ENCODE results near the gene SPATA21.
A peak's percentile ranks its signal among the peaks of the same experiment; 100 is the strongest.

The SPATA21 gene

DNA sequence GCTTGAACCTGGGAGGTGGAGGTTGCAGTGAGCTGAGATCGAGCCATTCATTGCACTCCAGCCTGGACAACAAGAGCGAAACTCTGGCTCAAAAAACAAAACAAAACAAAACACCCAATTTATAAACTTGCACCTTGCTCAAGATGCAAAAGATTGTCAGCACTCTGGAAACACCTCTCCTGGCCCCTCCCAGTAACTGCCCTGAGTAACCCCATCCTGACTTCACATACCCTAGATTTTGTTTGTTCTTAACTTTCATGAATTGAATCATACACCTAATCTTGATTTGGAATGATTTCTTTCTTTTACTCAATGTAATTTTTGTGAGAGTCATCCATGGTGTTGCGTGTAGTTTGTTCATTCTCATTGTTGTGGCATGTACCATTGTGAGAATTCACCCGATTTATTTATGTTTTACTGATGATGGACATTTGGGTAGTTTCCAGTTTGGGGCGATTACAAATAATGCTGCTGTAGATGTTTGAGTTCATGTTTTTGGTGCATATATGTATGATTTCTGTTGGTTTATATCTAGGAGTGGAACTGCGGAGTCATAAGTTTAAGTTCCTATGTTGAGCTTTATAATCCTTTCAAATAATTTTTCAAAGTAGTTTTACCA is 13.7 kb upstream of the SPATA21 start:
- no peak for DNase-seq

DNA sequence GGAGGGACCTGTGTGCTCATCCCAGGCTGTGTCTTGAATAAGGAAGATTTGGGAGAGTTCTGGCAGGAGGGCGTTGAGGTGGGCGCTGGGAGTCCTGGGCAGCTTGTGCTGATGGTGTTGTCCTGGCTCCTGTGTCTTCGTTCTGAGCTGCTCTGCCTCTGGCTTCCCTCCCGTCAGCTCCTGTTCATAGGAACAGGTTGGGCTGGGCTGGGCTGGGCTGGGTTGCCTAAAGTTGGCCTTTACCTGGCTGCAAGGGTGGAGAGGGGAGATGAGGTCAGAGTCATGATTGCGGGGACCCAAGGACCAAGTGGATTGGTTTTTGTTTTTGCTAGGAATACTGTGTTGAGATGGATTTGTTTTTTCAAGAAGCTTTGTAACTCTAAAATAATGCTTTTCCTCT is 12.4 kb upstream of the SPATA21 start:
- DNase-seq, result no peak

DNA sequence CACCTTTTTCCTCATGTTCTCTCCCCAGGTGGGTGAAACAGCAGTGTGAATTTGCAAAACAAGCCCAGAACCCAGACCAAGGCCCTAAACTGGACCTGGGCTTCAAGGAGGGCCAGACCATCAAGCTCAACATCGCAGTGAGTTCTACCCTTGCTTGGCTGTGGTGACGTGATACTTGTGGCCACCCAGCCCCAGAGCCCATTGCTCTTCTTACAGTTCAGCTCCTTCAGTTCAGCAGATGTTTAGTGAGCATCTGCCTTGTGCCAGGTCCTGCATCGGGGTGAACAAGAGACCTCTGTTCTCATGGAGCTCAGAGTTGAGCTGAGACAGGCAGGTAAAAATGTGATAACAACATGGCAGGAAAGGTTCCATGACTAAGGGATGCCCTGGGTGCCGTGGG is 11.8 kb upstream of the SPATA21 start:
- no peak for DNase-seq

DNA sequence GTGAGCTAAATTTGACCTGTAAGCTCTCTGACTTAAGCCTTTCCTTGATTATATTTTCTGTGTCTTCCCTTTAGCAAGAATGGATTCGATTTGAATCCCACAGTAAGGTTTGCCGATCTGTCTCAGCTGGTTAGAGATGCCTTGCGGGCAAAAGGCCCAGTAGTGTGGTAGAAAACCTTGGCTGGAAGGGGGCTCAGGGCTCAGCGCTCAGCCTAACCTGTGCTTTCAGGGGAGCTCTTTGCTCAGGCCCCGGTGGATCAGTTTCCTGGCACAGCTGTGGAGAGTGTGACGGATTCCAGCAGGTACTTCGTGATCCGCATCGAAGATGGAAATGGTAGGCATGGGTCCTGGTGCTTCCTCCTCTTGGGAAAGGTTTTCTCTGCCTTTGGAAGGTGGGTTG is 10.4 kb upstream of the SPATA21 start:
- no peak for DNase-seq

DNA sequence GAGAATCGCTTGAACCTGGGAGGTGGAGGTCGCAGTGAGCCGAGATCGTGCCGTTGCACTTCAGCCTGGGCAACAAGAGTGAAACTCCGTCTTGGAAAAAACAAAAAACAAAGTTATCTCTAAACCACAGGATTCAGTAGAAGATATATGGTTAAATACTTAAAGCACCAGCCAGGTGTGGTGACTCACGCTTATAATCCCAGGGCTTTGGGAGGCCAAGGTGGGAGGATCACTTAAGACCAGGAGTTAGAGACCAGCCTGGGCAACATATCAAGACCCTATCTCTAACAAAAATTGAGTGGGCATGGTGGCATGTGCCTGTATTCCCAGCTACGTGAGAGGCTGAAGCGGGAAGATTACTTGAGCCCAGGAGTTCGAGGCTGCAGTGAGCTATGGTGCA is 8.9 kb upstream of the SPATA21 start:
- no peak for DNase-seq

DNA sequence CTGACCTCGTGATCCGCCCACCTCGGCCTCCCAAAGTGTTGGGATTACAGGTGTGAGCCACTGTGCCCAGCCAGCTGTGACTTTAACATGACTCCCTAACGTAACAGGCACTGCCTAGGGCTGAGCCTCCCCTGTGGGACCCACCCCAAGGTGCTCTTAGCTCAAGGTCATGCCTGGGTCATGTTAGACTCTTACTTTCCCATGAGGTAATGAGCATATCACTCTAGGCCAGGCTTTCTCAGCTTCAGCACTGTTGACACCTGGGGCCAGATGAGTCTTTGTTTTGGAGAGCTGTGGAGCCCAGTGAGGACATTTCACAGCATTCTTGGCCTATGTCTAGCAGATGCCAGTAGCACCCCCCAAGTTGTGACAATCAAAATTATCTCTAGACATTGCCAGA is 7.8 kb upstream of the SPATA21 start:
- no peak for DNase-seq

DNA sequence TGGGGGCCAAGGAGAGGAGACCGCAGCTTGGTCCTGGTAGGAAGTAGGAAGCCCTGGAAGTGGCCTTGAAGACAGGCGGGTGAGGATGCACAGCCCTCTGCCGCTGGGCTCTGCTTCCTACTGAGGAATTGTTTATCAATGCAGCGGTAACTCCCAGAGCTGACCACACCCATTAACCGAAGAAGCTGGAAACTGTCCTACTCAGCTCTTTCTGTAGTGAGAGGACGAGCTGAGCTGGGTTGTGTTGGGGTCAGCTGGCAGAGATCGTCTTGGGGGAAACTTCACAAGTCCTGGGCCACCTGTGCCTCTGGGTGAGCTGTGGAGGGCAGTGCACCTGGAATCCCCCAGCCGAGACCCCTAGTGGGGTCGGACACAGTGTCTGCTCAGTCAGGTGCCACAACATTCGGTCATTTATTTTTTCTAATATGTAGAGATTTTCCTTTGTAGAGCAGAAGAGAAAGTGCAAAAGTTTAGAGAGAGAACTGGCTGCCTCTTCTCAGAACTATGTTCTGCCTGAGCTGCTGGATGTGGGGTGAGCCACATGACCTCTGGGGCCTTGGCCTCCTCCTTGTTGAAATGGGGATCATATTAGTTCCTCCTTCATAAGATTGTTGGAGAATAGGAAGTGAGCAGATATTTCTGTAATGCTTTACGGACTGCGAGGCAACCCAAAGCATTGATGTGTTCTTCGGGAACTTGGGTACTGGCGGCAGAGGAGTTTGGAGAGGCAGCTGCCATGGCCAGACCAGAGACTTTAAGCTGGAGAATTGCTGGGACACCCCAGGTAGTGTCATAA is 6.9 kb upstream of the SPATA21 start:
- no peak for DNase-seq

DNA sequence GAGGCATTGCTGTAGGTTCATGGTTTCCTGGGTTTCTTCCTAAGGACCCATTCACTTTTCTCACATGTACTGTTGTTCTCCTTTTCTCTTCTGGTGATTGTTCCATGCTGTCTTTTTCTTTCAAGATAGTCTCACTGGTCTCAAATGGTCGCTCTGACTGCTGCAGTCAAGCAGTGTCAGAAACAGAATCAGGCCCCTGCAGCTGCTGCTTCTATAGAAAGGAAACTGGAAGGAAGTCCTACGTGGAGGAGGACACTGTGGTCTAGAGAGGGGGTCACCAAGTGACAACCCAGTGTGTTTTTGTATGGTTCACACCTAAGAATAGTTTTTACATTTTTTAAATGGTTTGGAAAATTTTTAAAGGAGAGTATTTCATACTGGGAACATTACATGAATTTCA is 5.7 kb upstream of the SPATA21 start:
- no peak for DNase-seq

DNA sequence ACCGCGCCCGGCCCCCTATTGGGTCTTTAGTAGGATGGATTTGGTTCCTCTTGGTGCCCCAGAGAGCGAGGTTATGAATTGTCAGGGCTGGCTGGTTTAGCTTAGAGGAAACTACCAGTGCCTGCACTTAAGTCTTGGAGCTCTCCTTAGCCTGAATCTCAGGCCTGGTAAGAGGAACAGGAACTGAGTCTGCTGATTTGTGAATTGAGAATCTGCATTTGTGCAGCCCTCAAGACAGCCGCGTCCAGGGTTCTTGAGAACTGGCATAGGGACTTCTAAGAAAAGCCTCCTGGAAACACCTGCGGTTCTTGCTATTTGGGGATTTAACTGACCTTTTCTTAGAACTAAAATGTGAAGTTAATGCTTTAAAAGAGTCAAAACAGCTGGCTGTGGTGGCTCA is 5.0 kb upstream of the SPATA21 start:
- peak; percentile 5 for DNase-seq

DNA sequence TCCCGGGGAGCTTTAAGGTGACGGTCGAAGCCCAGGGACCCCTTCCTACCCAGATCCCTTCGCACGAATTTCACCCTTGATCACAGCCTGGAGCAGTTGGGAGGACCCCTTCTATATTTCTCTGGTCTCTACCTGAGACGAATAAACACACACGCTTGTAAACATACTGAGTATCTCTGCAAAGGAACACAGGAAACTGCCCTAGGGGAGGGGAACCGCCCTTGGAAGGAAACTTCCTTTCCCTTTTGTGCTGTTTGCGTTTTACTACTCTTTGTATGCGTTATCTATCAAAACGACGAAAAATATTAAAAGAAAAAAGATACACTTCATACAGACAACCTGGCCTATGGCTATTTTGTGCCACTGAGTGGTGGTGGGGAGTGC is 4.0 kb upstream of the SPATA21 start:
- no peak for DNase-seq

DNA sequence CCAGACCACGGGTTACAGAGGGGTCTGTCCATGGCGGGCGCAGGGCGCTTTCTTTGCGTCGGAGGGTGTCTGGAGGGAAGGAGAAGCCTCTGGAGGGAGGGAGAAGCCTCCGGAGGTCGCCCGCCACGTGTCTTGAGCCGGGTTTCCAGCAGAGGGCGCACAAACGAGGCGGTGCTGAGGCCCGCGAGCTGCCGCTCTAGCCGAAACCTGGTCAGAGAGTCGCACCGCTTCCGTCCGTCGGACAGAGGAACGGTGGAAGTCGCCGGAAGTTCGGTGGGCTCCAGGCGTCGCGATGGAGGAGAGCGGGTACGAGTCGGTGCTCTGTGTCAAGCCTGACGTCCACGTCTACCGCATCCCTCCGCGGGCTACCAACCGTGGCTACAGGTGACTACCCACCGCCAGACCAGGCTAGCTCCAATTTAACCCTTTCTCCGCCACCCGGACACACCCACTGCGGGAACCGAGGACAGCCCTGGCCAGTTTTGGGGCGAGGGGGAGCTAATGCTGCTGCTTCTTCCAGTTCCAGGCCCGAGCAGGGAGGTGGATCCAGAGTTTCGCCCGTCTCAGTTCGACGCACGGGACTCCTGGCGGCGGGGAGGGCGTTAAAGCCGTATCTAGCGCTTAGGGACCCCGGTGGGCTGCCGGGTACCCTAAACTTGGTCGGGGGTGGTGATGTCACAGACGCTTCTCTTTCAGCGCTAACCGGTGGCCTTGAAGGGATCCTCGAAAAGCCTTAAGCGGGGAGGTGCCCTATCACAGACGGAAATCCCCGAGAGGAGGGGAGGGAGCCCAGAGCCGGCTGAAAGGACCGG is 3.5 kb upstream of the SPATA21 start, which contains the start of gene NECAP2:
TSS of gene NECAP2 (plus strand) at position 255 of the 812 bp plus-strand sequence. CDS start at position 293, 38 bp downstream.
- peak; percentile 90 for DNase-seq

DNA sequence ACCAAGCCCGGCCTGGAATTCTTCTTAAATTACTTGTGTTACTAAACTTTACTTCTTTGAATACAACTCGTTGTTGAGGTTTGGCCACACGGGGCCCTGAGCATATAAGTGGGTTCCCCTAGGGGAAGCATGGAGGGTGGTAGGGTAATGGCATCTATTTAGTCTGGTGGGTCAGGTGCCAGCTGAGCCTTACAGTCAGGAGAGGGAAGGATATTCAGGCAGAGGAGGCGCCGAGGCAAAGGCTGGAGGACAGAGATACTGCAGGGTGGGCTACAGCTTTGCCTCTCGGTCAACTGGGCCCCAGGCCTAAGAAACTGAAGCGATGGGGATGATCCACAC is 2.9 kb upstream of the SPATA21 start:
- DNase-seq, result no peak

DNA sequence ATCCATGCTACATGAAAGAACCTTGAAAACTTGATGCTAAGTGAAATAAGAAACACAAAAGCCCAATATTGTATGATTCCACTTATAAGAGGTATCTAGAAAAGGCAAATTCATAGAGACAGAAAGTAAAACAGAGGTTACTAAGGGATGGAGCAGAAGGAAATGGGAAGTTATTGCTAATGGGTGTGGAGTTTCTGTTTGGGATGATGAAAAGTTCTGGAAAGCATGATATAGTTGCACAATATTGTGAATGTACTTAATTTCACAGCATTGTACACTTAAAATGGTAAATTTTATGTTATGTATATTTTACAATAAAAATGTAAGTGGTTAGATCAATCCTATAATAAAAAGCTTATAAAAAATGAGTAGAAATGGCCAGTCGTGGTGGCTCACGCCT is 1.7 kb upstream of the SPATA21 start:
- DNase-seq, result no peak

DNA sequence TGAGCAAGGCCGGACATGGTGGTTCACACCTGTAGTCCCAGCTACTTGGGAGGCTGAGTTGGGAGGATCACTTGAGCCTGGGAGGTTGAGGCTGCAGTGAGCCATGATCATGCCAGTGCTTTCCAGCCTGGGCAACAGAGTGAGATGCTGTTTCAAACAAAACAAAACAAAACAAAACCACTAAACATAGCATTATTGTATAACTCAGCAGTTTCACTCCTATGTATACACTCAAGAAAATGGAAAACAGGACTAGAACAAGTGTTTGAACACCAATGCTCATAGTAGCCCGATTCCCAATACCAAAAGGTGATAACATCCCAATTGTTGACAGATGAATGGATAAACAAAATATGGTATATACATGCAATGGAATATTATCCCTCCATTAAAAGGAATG is 1.3 kb upstream of the SPATA21 start:
- no peak for DNase-seq

DNA sequence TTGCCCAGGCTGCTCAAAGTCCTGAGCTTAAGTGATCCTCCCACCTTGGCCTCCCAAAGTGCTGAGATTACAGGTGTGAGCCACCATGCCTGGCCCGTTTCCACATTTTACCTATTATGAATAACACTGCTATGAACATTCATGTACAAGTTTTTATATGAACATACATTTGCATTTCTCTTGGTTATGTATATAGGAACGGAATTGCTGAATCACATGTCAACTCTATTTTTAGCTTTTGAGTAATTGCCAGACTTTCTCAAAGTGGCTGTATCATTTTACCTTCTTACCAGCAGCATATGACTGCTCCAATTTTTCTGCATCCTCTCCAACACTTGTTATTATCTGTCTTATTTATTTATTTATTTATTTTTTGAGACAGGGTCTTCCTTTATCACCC is 2.7 kb downstream of the SPATA21 start:
- DNase-seq, result no peak

DNA sequence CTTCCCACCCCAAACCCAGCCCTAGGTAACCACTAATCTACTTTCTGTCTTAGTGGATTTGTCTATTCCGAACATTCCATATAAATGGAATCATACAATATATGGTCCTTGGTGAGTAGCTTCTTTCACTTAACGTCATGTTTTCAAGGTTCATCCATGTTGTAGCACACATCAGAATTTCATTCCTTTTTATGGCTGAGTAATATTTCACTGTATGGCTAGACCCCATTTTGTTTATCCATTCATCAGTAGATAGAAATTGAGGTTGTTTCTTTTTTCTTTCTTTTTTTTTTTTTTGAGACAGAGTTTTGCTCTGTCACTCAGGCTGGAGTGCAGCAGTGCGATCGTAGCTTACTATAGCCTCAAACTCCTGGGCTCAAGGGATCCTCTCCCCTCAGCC is 3.2 kb downstream of the SPATA21 start:
- DNase-seq, result no peak

DNA sequence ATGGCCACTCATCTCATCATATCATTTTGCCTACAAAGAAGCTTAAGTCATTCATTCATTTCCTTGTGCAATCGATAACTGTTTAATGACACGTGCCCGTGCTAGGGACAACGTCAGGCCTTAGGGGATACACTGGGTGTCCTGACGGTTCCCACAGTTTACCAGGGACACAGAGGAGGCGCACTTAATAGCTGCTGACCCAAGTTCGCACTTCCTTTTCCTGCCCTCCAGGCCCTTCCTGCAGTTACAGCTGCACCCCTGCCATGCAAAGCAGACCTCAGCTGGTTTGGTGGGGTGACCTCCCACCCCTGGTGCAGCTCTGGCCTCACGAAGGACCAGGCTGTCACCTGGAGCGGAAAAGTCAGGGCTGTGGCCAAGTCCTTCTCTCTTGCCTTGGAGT is 4.2 kb downstream of the SPATA21 start:
- no peak for DNase-seq

DNA sequence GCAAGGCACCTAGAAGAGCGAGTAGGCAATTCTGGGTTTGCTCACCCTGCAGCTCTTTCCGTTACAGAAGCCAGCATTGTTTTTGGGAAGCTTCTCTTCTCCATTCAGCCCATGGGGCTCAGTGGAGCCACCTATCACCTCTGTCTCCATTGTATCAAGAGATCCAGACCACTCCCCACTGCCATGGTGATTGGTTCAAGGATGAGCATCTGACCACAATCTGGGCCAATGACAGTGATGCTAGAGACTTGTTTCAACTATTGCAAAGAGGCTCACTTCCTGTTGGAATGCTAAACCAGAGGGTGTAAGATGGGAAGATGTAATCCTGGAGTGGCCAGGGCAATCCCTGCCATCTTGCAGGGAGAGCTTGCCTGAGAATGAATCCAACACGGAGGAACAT is 6.6 kb downstream of the SPATA21 start:
- no peak for DNase-seq

DNA sequence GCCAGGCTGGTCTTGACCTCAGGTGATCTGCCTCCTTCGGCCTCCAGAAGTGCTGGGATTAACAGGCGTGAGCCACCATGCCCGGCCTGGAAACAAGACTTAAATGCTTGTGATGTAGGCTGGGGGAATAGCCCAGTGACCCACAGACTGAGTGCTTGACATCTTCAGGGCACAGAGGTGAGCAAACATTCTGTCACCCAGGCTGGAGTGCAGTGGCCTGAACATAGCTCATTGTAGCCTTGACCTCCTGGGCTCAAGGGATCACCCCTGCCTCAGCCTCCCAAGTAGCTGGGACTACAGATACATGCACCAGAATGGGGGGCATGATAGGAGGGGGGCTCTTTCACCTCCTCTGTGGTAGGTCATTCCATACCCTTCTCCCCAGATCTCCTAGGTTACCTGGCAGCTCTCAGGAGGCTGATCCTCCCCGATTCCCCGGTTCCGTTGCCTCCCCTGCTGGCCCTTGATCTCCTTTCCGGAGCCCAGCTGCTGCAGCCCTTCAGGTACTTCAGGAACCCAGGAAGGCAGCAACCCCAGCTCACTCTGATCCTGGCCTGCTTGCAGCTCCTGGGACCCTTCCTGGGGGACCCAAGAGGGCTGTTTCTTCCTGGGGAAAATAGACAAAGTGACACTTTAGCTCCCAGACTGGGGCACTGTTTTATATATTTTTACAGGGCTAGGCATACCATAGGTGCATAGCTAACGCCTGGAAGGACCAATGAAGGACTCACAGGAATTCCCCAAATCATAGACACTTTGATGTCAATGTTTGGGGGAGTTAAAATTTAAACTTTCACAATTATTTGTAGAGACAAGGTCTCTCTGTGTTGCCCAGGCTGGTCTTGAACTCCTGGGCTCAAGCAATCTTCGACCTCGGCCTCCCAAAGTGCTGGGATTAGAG is 11.8 kb downstream of the SPATA21 start:
- DNase-seq, result no peak

DNA sequence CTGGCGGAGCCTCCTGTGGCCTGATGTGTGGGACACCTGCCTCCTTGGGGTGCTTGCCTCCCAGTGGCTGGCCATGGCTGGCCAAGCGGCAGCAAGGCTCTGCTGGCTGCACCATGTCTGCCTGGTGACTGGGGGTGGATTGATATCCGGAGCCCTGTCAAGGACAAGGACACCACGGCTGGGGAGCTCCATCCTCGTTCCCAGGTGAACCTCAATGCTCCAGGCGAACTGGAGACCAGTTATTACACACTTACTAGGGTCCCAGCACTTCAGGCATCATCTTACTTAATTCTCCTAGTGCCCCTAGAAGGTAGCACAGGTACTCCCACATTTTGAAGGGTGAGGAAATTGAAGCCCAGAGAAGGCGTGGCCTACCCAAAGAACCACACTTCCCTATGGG is 15.2 kb downstream of the SPATA21 start:
- DNase-seq, result no peak

DNA sequence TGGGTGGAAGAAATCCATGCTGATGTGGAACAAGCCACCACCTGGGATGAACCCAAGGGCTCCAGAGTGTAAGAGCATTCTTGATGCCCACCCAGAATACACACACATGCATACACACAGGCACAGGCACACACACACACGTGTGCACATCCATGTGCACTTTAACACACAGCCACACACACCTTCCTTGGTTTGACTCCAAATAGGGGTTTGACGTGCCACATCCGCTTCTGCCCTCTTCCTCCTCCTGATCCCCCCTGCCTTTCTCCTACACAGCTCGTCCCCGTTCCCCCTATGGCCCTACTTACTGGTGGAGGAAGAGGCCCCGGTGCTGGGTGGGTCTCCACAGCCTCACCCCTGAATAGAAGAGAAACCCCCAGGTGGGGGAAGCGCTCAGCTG is 16.0 kb downstream of the SPATA21 start:
- DNase-seq, result no peak

DNA sequence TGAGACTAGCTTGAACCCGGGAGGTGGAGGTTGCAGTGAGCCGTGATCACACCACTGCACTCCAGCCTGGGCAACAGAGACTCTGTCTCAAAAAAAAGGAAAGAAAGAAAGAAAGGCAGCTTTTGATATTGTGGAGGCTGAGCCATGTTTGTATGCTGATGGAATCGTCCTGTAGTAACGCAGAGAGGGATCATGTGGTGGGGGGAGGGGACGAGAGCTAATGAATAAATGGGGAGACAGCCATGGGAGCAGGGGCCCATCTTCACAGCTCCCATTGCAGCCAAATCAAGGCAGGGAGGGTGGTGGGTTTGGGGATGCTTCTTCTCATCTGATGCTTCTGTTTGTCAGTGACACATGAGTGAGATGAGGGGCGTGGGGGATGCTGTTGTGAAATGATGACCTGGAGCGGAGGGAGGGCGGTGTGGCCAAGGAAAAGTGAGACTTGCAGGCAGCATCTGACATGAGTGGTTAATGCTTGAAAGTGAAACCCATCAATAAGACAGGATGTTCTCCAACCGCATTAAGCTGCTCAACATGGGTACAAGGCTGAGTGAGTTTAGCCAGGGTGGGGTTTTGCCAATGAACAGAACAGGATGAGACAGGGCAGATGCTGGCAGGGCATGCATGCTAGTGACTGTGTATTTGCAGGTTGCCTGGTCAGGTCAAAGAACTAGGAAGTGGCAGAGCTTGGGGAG is 16.7 kb downstream of the SPATA21 start:
- peak; percentile 75 for DNase-seq

Data from CD4-positive, alpha-beta T cell treated with Interleukin-4 for 4 hours (primary cell).